ENCODE data around the gene RNF168. TPM values are rescaled to one million over a fixed set of nuclear protein-coding genes. Genes with fewer than 3 reads are reported as not detected.
"Not testable (repeated sequence)": the region's sequence is repeated elsewhere in the genome, so short reads cannot be mapped to it uniquely, and the experiment has no call there.

RNF168 gene
- total and polyA plus RNA-seq, 4 donors, result 7.2 to 25.7 (median 13.0) TPM

DNA sequence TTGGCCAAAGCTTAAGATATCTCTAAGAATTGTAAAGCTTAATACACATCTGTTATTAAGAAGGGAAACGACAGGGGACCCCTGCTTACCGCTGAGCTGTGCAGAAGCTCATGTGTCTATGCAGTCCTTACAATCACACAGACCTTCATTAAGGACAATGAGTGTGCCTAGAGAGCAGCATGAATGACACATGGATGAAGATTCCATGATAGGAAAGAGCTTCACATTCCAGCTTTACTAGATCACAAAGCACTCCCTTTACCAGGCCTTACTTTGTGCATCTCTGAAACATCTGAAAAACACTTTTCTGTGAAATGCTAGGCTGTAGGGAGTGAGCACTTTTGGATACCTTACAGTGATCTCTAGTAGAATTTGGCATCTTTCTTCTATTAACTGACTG, 32.0 kb downstream of the RNF168 start:
- TF ChIP-seq, protein P1, sequence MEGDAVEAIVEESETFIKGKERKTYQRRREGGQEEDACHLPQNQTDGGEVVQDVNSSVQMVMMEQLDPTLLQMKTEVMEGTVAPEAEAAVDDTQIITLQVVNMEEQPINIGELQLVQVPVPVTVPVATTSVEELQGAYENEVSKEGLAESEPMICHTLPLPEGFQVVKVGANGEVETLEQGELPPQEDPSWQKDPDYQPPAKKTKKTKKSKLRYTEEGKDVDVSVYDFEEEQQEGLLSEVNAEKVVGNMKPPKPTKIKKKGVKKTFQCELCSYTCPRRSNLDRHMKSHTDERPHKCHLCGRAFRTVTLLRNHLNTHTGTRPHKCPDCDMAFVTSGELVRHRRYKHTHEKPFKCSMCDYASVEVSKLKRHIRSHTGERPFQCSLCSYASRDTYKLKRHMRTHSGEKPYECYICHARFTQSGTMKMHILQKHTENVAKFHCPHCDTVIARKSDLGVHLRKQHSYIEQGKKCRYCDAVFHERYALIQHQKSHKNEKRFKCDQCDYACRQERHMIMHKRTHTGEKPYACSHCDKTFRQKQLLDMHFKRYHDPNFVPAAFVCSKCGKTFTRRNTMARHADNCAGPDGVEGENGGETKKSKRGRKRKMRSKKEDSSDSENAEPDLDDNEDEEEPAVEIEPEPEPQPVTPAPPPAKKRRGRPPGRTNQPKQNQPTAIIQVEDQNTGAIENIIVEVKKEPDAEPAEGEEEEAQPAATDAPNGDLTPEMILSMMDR (IDR thresholded peaks at IDR 0.05; ENCODE audit: control extremely low read depth, extremely low read depth), result no peak
- DNase-seq (no peak), ATAC-seq (ENCODE audit: insufficient read depth, low FRiP score) (no peak)
- H3K27me3 ChIP-seq (ENCODE audit: control insufficient read depth in 3 of 3, insufficient read depth in 3 of 3, low read length in 2 of 3), result no peaks in the 10 kb centered on the region
- H3K9me3 ChIP-seq (ENCODE audit: control insufficient read depth in 4 of 4, insufficient read depth in 3 of 4, low read length in 3 of 4), result no peaks in the 10 kb centered on the region
- H3K27ac ChIP-seq (ENCODE audit: low read depth in 1 of 2, low read length in 1 of 2), result no peak overlapping the region
- no peaks in the 10 kb centered on the region for H3K4me1 ChIP-seq (ENCODE audit: control insufficient read depth in 5 of 5, insufficient read depth in 5 of 5, low read length in 5 of 5)
- no peak overlapping the region for H3K4me3 ChIP-seq
- 84 to 96% methylated on average over 2 of the region's 2 CpGs for WGBS, 2 donors
- H3K9ac ChIP-seq (ENCODE audit: insufficient read depth in 1 of 2, low read length in 2 of 2), result no peak overlapping the region
- peaks cover 14 to 32% (median 24%) of the 10 kb centered on the region in 4 donors for H3K36me3 ChIP-seq (ENCODE audit: control insufficient read depth in 4 of 4, insufficient read depth in 4 of 4, low read length in 4 of 4)

DNA sequence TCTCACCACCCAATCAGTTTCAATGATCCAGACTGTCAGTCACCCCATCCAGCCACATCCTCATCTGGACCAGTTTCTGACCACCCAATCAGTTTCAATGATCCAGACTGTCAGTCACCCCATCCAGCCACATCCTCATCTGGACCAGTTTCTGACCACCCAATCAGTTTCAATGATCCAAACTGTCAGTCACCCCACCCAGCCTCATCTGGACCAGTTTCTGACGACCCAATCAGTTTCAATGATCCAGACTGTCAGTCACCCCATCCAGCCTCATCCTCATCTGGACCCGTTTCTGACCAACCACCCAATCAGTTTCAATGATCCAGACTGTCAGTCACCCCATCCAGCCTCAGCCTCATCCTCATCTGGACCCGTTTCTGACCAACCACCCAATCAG, 33.4 kb downstream of the RNF168 start:
- not testable (repeated sequence) for H3K4me3 ChIP-seq; H3K9ac ChIP-seq (ENCODE audit: insufficient read depth in 1 of 2, low read length in 2 of 2); H3K9me3 ChIP-seq (ENCODE audit: control insufficient read depth in 4 of 4, insufficient read depth in 3 of 4, low read length in 3 of 4); DNase-seq; H3K27ac ChIP-seq (ENCODE audit: low read depth in 1 of 2, low read length in 1 of 2); H3K27me3 ChIP-seq (ENCODE audit: control insufficient read depth in 3 of 3, insufficient read depth in 3 of 3, low read length in 2 of 3); ATAC-seq (ENCODE audit: insufficient read depth, low FRiP score); H3K4me1 ChIP-seq (ENCODE audit: control insufficient read depth in 5 of 5, insufficient read depth in 5 of 5, low read length in 5 of 5)
- H3K36me3 ChIP-seq (ENCODE audit: control insufficient read depth in 4 of 4, insufficient read depth in 4 of 4, low read length in 4 of 4), result peaks cover 14 to 32% (median 24%) of the 10 kb centered on the region in 4 donors
- WGBS, 2 donors, result 95% methylated on average over 3 of the region's 3 CpGs

DNA sequence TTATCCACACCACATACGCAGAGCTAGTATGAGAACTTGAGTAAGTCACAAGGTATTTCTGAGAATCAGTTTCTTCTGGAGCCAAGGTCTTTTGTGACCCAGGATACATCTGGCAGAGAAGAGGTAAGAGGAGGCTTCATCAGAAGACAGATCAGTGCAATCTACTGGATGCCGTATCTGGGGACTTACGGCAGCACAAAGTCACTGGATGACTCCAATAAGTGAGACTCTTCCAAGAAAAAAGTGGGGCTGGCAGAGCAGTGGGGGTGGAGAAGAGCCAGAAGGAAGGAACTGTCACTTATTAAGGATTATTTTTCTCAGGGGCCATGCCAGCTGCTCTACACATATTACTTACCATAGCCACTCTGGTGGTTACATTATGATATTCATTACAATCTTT, 39.8 kb downstream of the RNF168 start:
- 97 to 98% methylated on average over 3 of the region's 3 CpGs for WGBS, 2 donors
- Histone ChIP-seq H3K27me3 (ENCODE audit: control insufficient read depth in 3 of 3, insufficient read depth in 3 of 3, low read length in 2 of 3) (no peaks in the 10 kb centered on the region), H3K9ac (ENCODE audit: insufficient read depth in 1 of 2, low read length in 2 of 2) (no peak overlapping the region), H3K27ac (ENCODE audit: low read depth in 1 of 2, low read length in 1 of 2) (no peak overlapping the region), H3K4me1 (ENCODE audit: control insufficient read depth in 5 of 5, insufficient read depth in 5 of 5, low read length in 5 of 5) (no peaks in the 10 kb centered on the region), H3K36me3 (ENCODE audit: control insufficient read depth in 4 of 4, insufficient read depth in 4 of 4, low read length in 4 of 4) (peaks cover 0 to 10% (median 7%) of the 10 kb centered on the region in 4 donors), H3K9me3 (ENCODE audit: control insufficient read depth in 4 of 4, insufficient read depth in 3 of 4, low read length in 3 of 4) (no peaks in the 10 kb centered on the region), H3K4me3 (no peak overlapping the region)
- no peak for ATAC-seq (ENCODE audit: insufficient read depth, low FRiP score)
- TF ChIP-seq, protein P1 (IDR thresholded peaks at IDR 0.05; ENCODE audit: control extremely low read depth, extremely low read depth), result no peak
- DNase-seq, result no peak

GRCh38 chr3:196463478-196463756, 40.2 kb downstream of the RNF168 start:
- WGBS, 2 donors, result 86 to 93% methylated on average over 2 of the region's 2 CpGs

DNA sequence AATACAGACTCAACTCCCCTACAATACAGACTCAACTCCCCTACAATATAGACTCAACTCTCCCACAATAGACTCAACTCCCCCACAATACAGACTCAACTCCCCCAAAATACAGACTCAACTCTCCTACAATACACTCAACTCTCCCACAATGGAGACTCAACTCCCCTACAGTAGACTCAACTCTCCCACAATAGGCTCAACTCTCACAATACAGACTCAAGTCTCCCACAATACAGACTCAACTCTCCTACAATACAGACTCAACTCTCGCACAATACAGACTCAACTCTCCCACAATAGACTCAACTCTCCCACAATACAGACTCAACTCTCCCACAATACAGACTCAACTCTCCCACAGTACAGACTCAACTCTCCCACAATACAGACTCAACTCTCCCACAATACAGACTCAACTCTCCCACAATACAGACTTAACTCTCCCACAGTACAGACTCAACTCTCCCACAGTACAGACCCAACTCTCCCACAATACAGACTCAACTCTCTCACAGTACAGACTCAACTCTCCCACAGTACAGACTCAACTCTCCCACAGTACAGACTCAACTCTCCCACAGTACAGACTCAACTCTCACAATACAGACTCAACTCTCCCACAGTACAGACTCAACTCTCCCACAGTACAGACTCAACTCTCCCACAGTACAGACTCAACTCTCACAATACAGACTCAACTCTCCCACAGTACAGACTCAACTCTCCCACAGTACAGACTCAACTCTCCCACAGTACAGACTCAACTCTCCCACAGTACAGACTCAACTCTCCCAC, 40.7 kb downstream of the RNF168 start:
- ATAC-seq (ENCODE audit: insufficient read depth, low FRiP score); H3K9me3 ChIP-seq (ENCODE audit: control insufficient read depth in 4 of 4, insufficient read depth in 3 of 4, low read length in 3 of 4); H3K9ac ChIP-seq (ENCODE audit: insufficient read depth in 1 of 2, low read length in 2 of 2); H3K4me1 ChIP-seq (ENCODE audit: control insufficient read depth in 5 of 5, insufficient read depth in 5 of 5, low read length in 5 of 5); H3K27me3 ChIP-seq (ENCODE audit: control insufficient read depth in 3 of 3, insufficient read depth in 3 of 3, low read length in 2 of 3); H3K4me3 ChIP-seq; H3K27ac ChIP-seq (ENCODE audit: low read depth in 1 of 2, low read length in 1 of 2); DNase-seq: not testable (repeated sequence)
- 87 to 96% methylated on average over 1 of the region's 1 CpG for WGBS, 2 donors
- peaks cover 0 to 10% (median 5%) of the 10 kb centered on the region in 4 donors for H3K36me3 ChIP-seq (ENCODE audit: control insufficient read depth in 4 of 4, insufficient read depth in 4 of 4, low read length in 4 of 4)

More at GRCh38 chr3:196463478-196463756, 40.2 kb downstream of the RNF168 start:
- no peak overlapping the region for H3K27ac ChIP-seq (ENCODE audit: low read depth in 1 of 2, low read length in 1 of 2)
- H3K27me3 ChIP-seq (ENCODE audit: control insufficient read depth in 3 of 3, insufficient read depth in 3 of 3, low read length in 2 of 3), result no peaks in the 10 kb centered on the region
- no peak overlapping the region for H3K9ac ChIP-seq (ENCODE audit: insufficient read depth in 1 of 2, low read length in 2 of 2)
- H3K4me1 ChIP-seq (ENCODE audit: control insufficient read depth in 5 of 5, insufficient read depth in 5 of 5, low read length in 5 of 5), result no peaks in the 10 kb centered on the region
- no peaks in the 10 kb centered on the region for H3K9me3 ChIP-seq (ENCODE audit: control insufficient read depth in 4 of 4, insufficient read depth in 3 of 4, low read length in 3 of 4)
- H3K36me3 ChIP-seq (ENCODE audit: control insufficient read depth in 4 of 4, insufficient read depth in 4 of 4, low read length in 4 of 4), result peaks cover 0 to 10% (median 6%) of the 10 kb centered on the region in 4 donors
- TF ChIP-seq, protein P1 (IDR thresholded peaks at IDR 0.05; ENCODE audit: control extremely low read depth, extremely low read depth), result no peak
- DNase-seq (no peak), ATAC-seq (ENCODE audit: insufficient read depth, low FRiP score) (no peak)
- no peak overlapping the region for H3K4me3 ChIP-seq

Data from lung (tissue), 12 donors.